Vagina (tissue), 2 donors: ENCODE results near the gene GSTM5. TPM values are rescaled to one million over a fixed set of nuclear protein-coding genes. Genes with fewer than 3 reads are reported as not detected.
"Not testable (repeated sequence)": the region's sequence is repeated elsewhere in the genome, so short reads cannot be mapped to it uniquely, and the experiment has no call there.

Source experiments
- DNase-seq, 2 donors: peaks; one replicate each; pipeline ENCODE4 v3.0.0-alpha.2; 2017; ENCODE audit errors: extremely low spot score in 2 of 2
- H3K27ac ChIP-seq: fragments of 200-600 bp; sonication (generic); one replicate; pipeline ENCODE4 v1.5.1; 2019
- H3K27me3 ChIP-seq: fragments of 200-600 bp; sonication (generic); one replicate; pipeline ENCODE4 v1.5.1; 2019
- H3K36me3 ChIP-seq, 2 donors: fragments of 200-600 bp; sonication (generic); one replicate each; pipeline ENCODE4 v1.5.1; 2017 to 2019
- H3K4me1 ChIP-seq: fragments of 200-600 bp; sonication (generic); one replicate; pipeline ENCODE4 v1.5.1; 2019
- H3K4me3 ChIP-seq, 2 donors: fragments of 200-600 bp; sonication (generic); 1 replicate in 1 of 2; 2 replicates in 1 of 2; pipeline ENCODE4 v1.5.1; 2016 to 2019
- H3K9me3 ChIP-seq: fragments of 200-600 bp; sonication (generic); one replicate; pipeline ENCODE4 v1.5.1; 2019
- POLR2A ChIP-seq, 2 donors: fragments of 450-650 bp; IDR thresholded peaks; one replicate each; pipeline ENCODE4 v1.6.1; 2017; ENCODE audit warnings: antibody characterized with exemption in 2 of 2, mild to moderate bottlenecking in 2 of 2, moderate library complexity in 2 of 2
- POLR2AphosphoS5 ChIP-seq, 2 donors: sonication (generic); formaldehyde crosslinking; IDR thresholded peaks; one replicate each; pipeline ENCODE4 v1.9.0; 2017; ENCODE audit warnings: antibody characterized with exemption in 2 of 2, mild to moderate bottlenecking in 2 of 2, low read depth in 1 of 2; ENCODE audit not compliant: insufficient read depth in 1 of 2
- intact Hi-C: fragments of 100-400 bp; cut with DNase I; formaldehyde crosslinking; loops from one replicate; pipeline ENCODE4 v1.15.1; 2023
- total RNA-seq: library from RNA; depleted of rRNA; stranded (reverse); fragments of >200 nt; gene quantifications from one replicate; pipeline ENCODE4 v1.2.3, GENCODE V29; 2016
- TF ChIP-seq, protein P1 (sequence below), 3 experiments: fragments of 450-650 bp in 2 of 3; fragments of 200-600 bp in 1 of 3; sonication (generic) in 1 of 3; IDR thresholded peaks; one replicate each; pipeline ENCODE4 v1.5.1; 2017 to 2019; ENCODE audit warnings: antibody characterized with exemption in 3 of 3, mild to moderate bottlenecking in 2 of 3, moderate library complexity in 2 of 3

GSTM5 gene
- total RNA-seq, result 21.1 TPM

DNA sequence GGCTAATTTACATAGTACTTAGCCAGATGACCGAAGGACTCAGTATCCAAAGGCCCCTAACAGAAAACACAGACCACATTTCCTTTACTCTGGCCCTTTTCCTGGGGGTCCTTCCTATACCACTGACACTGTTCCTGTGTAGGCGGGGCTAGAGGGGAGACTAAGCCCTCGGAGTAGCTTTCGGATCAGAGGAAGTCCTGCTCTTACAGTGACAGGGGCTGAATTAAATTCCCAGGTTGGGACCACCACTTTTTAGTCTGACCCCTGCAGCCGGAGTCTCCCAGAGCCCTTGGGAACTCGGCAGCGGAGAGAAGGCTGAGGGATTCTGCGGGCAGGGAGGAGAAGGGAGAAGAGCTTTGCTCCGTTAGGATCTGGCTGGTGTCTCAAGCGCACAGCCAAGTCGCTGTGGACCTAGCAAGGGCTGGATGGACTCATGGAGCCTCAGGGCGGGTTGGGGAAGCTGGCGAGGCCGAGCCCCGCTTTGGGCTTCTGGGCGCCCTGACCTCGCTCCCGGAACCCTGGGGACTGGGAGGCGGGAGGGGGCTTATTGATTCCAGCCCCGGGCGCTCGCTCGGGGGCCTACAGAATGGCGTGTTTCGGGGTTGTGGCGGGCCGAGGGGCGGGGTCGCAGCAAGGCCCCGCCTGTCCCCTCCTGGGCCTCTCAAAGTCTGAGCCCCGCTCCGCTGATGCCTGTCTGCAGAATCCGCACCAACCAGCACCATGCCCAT, at the start of gene GSTM5:
GSTM5 (plus strand) TSS at position 659 of the 728 bp plus-strand sequence; CDS start at position 721, 62 bp downstream.
- intact Hi-C loops, DNase-seq, H3K9me3 ChIP-seq, H3K36me3 ChIP-seq, H3K27me3 ChIP-seq: not testable (repeated sequence)
- Histone ChIP-seq H3K4me3 (peak within 1 kb of the TSS; percentile 37 to 39), H3K27ac (peak within 1 kb of the TSS; percentile 67), H3K4me1 (peaks cover 10% of the 10 kb centered on the region)
- TF ChIP-seq POLR2AphosphoS5 (IDR thresholded peaks at IDR 0.05; ENCODE audit: insufficient read depth in 1 of 2, low read depth in 1 of 2), result peak in 1 of 2 donors; percentile 72

DNA sequence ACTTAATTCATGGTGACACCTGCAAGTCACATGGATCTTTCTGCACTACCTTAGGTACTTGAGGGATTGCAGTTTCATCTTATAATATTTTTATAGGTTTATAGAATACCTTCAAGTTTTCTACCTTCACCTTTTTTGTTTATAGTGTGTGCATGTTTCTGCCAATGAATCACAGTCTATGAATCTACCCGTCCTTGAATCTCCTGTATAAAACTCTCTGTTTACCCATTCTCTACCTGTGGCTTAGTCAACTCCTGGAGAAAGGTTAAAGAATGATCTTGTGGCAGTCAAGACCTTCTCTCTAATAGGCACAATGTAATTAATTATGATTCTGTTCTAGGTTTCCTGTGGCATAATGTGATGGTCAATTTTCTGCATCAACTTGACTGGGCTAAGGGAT, 47.4 kb upstream of the GSTM5 start:
- DNase-seq, result no peak
- peaks cover 0 to under 1% of the 10 kb centered on the region in 2 donors for H3K36me3 ChIP-seq
- no peaks in the 10 kb centered on the region for H3K9me3 ChIP-seq
- H3K4me1 ChIP-seq, result peaks cover 5% of the 10 kb centered on the region
- no peak overlapping the region for H3K27ac ChIP-seq
- H3K4me3 ChIP-seq, result no peak overlapping the region
- no peak for TF ChIP-seq POLR2AphosphoS5 (IDR thresholded peaks at IDR 0.05; ENCODE audit: insufficient read depth in 1 of 2, low read depth in 1 of 2)
- TF ChIP-seq POLR2A (IDR thresholded peaks at IDR 0.05), result no peak
- TF ChIP-seq, protein P1, sequence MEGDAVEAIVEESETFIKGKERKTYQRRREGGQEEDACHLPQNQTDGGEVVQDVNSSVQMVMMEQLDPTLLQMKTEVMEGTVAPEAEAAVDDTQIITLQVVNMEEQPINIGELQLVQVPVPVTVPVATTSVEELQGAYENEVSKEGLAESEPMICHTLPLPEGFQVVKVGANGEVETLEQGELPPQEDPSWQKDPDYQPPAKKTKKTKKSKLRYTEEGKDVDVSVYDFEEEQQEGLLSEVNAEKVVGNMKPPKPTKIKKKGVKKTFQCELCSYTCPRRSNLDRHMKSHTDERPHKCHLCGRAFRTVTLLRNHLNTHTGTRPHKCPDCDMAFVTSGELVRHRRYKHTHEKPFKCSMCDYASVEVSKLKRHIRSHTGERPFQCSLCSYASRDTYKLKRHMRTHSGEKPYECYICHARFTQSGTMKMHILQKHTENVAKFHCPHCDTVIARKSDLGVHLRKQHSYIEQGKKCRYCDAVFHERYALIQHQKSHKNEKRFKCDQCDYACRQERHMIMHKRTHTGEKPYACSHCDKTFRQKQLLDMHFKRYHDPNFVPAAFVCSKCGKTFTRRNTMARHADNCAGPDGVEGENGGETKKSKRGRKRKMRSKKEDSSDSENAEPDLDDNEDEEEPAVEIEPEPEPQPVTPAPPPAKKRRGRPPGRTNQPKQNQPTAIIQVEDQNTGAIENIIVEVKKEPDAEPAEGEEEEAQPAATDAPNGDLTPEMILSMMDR (IDR thresholded peaks at IDR 0.05), result no peak
- intact Hi-C loops, result no loop called here
- no peaks in the 10 kb centered on the region for H3K27me3 ChIP-seq

DNA sequence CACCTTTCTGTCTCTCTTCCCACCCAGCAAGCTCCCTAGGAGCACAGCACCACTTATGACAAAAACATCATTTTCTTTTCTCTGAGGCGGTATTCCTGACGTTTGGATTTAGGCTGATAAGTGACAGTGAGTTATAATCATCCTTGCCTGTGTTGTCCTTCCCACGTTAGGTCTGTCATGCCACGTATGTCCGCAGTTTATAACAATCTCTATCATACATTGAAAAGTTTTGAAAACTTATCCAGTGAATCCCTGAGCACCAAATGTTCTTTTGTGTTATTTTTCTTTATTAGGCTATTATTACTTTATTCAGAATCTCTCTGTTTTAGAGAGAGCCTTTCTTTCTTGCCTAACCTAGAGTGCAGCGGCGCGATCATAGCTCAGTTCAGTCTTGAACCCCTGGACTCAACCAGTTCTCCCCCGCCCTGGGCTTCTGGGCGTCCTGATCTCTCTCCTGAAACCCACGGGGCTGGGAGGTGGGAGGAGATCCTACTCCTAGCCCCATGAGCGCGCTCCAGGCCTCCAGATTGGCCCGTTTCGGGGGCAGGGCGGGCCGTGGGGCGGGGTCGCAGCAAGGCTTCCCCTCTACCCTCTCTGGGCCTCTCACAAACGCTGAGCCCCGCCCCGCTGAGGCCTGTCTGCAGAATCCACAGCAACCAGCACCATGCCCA, 44.5 kb upstream of the GSTM5 start, which contains the start of gene GSTM2:
GSTM2 (plus strand) TSS at position 606 of the 671 bp plus-strand sequence; CDS start at position 665, 59 bp downstream.
- peaks cover 5% of the 10 kb centered on the region for H3K4me1 ChIP-seq
- DNase-seq, result no peak
- intact Hi-C loops, result no loop called here

DNA sequence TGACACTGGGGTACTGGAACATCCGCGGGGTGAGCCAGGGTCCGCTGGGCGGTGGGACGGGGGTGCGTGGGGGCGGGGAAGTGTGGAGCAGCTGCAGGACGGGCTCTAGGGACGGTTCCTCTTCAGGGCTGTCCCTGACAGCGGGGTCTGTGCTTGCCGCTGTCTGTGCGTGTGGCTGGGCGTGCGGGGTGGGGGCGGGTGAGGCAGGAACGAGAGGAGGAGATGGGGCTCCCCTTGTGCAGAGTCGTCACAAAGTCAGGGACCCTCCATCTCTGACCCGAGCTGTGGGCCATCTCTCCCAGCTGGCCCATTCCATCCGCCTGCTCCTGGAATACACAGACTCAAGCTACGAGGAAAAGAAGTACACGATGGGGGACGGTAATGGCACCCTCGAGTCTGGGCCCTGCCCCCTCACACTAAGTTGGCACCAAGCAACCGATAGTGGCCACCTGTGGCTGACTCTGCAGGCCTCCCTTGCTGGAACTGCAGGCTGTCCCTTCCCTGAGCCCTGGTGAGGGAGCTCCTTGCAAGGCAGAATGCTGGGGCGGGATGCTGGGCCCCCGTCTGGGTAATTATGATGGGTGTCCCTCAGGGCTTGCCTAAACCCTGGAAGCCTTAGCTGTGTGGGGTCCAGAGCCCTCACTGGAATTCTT, 43.8 kb upstream of the GSTM5 start:
- no peak for DNase-seq
- peak overlapping the region; percentile 61 to 66 for H3K4me3 ChIP-seq
- no peaks in the 10 kb centered on the region for H3K27me3 ChIP-seq

More for the DNA sequence above, 44.5 kb upstream of the GSTM5 start, which contains the start of gene GSTM2:
- H3K27ac ChIP-seq, result peak within 1 kb of the TSS; percentile 72
- no peaks in the 10 kb centered on the region for H3K9me3 ChIP-seq
- peak; percentile 63 to 85 for TF ChIP-seq POLR2AphosphoS5 (IDR thresholded peaks at IDR 0.05; ENCODE audit: insufficient read depth in 1 of 2, low read depth in 1 of 2)
- TF ChIP-seq POLR2A (IDR thresholded peaks at IDR 0.05), result no peak
- TF ChIP-seq, protein P1 (IDR thresholded peaks at IDR 0.05), result no peak
- H3K27me3 ChIP-seq, result no peaks in the 10 kb centered on the region
- H3K4me3 ChIP-seq, result peak within 1 kb of the TSS; percentile 61 to 66
- H3K36me3 ChIP-seq, result no peaks in the 10 kb centered on the region

More for the DNA sequence above, 43.8 kb upstream of the GSTM5 start:
- Histone ChIP-seq H3K9me3 (no peaks in the 10 kb centered on the region), H3K27ac (peak overlapping the region; percentile 72), H3K36me3 (no peaks in the 10 kb centered on the region), H3K4me1 (peaks cover 5% of the 10 kb centered on the region)
- TF ChIP-seq POLR2A (IDR thresholded peaks at IDR 0.05) (no peak), POLR2AphosphoS5 (IDR thresholded peaks at IDR 0.05; ENCODE audit: insufficient read depth in 1 of 2, low read depth in 1 of 2) (no peak)
- TF ChIP-seq, protein P1 (IDR thresholded peaks at IDR 0.05), result no peak
- intact Hi-C loops, result no loop called here
